HG03378 (cell line): Measurements from ENCODE around the gene KIAA1191.
"Not testable (repeated sequence)": the region's sequence is repeated elsewhere in the genome, so short reads cannot be mapped to it uniquely, and the experiment has no call there.

Source experiments
- ATAC-seq: cut with Tn5 transposase; IDR thresholded peaks from one replicate; pipeline ENCODE4 v1.9.1; 2021; ENCODE audit warnings: mild to moderate bottlenecking, moderate library complexity; ENCODE audit not compliant: unreplicated experiment

The KIAA1191 gene

GRCh38 chr5:176317534-176318374 lies 43.8 kb downstream of the KIAA1191 start:
- ATAC-seq, result no peak

GRCh38 chr5:176305356-176305755 lies 56.2 kb downstream of the KIAA1191 start:
- ATAC-seq, result not testable (repeated sequence)
